ENCODE measurements around the gene ZNF823. TPM values are rescaled to one million over a fixed set of nuclear protein-coding genes. Genes with fewer than 3 reads are reported as not detected.

ZNF823 gene
- total and polyA plus RNA-seq, 2 of the 13 experiments (the other 11 are each of a cell fraction or from before 2014, with no cell fraction given), result 5.7 to 11.7 TPM

DNA sequence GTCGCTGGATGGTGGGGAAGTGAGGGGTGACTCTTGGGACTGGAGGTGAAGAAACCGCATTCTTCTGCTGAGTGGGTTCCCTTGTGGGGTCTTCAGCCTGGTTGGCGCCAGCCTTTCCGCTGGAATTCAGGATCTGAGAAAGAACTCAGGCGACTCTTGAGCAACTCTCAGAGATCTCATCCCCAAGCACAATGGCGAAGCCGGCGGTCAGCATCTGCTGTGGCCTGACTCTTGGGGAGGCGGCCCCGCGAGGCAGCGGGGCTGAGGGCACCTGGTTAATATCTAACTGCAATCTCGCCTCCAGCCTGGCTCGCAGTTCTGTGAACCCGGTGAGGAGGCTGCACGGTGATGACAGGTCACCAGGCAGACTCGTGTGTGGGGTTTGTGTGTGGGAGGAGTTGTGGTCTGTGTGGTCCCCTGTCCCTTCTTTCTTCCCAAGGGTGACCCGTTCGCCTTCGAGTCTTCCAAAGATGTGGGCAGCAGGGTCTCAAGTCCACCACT, 28.9 kb upstream of the ZNF823 start (continued):
- no peak for TF ChIP-seq ZNF616 (CRISPR knock-in tag; IDR thresholded peaks at IDR 0.05; ENCODE audit: low read depth)
- peak; percentile 49; the same call in 1 of the 2 replicates for TF ChIP-seq HDAC1 (CRISPR knock-in tag; IDR thresholded peaks at IDR 0.05)
- TF ChIP-seq NCOA1 (CRISPR knock-in tag; IDR thresholded peaks at IDR 0.05), result no peak
- TF ChIP-seq, protein P1, sequence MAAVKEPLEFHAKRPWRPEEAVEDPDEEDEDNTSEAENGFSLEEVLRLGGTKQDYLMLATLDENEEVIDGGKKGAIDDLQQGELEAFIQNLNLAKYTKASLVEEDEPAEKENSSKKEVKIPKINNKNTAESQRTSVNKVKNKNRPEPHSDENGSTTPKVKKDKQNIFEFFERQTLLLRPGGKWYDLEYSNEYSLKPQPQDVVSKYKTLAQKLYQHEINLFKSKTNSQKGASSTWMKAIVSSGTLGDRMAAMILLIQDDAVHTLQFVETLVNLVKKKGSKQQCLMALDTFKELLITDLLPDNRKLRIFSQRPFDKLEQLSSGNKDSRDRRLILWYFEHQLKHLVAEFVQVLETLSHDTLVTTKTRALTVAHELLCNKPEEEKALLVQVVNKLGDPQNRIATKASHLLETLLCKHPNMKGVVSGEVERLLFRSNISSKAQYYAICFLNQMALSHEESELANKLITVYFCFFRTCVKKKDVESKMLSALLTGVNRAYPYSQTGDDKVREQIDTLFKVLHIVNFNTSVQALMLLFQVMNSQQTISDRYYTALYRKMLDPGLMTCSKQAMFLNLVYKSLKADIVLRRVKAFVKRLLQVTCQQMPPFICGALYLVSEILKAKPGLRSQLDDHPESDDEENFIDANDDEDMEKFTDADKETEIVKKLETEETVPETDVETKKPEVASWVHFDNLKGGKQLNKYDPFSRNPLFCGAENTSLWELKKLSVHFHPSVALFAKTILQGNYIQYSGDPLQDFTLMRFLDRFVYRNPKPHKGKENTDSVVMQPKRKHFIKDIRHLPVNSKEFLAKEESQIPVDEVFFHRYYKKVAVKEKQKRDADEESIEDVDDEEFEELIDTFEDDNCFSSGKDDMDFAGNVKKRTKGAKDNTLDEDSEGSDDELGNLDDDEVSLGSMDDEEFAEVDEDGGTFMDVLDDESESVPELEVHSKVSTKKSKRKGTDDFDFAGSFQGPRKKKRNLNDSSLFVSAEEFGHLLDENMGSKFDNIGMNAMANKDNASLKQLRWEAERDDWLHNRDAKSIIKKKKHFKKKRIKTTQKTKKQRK (IDR thresholded peaks at IDR 0.05; ENCODE audit: low read length), result no peak
- TF ChIP-seq, protein P2, sequence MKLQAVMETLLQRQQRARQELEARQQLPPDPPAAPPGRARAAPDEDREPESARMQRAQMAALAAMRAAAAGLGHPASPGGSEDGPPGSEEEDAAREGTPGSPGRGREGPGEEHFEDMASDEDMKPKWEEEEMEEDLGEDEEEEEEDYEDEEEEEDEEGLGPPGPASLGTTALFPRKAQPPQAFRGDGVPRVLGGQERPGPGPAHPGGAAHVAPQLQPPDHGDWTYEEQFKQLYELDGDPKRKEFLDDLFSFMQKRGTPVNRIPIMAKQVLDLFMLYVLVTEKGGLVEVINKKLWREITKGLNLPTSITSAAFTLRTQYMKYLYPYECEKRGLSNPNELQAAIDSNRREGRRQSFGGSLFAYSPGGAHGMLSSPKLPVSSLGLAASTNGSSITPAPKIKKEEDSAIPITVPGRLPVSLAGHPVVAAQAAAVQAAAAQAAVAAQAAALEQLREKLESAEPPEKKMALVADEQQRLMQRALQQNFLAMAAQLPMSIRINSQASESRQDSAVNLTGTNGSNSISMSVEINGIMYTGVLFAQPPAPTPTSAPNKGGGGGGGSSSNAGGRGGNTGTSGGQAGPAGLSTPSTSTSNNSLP (IDR thresholded peaks at IDR 0.05; ENCODE audit: low read depth, low read length), result no peak
- TF ChIP-seq SPEN (CRISPR knock-in tag; IDR thresholded peaks at IDR 0.05; ENCODE audit: low read depth), result no peak; the same call in 1 of the 2 replicates
- TF ChIP-seq ZSCAN31 (CRISPR knock-in tag; IDR thresholded peaks at IDR 0.05; ENCODE audit: low read depth), result no peak; the same call in 1 of the 2 replicates
- TF ChIP-seq KLF12 (CRISPR knock-in tag; IDR thresholded peaks at IDR 0.05; ENCODE audit: borderline replicate concordance), result no peak
- TF ChIP-seq ZNF841 (CRISPR knock-in tag; IDR thresholded peaks at IDR 0.05; ENCODE audit: borderline replicate concordance), result no peak
- no peak for TF ChIP-seq MYNN (CRISPR knock-in tag; IDR thresholded peaks at IDR 0.05; ENCODE audit: low read depth)
- TF ChIP-seq, protein P3, sequence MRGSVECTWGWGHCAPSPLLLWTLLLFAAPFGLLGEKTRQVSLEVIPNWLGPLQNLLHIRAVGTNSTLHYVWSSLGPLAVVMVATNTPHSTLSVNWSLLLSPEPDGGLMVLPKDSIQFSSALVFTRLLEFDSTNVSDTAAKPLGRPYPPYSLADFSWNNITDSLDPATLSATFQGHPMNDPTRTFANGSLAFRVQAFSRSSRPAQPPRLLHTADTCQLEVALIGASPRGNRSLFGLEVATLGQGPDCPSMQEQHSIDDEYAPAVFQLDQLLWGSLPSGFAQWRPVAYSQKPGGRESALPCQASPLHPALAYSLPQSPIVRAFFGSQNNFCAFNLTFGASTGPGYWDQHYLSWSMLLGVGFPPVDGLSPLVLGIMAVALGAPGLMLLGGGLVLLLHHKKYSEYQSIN (CRISPR knock-in tag; IDR thresholded peaks at IDR 0.05; ENCODE audit: borderline replicate concordance), result no peak
- TF ChIP-seq, protein P4, sequence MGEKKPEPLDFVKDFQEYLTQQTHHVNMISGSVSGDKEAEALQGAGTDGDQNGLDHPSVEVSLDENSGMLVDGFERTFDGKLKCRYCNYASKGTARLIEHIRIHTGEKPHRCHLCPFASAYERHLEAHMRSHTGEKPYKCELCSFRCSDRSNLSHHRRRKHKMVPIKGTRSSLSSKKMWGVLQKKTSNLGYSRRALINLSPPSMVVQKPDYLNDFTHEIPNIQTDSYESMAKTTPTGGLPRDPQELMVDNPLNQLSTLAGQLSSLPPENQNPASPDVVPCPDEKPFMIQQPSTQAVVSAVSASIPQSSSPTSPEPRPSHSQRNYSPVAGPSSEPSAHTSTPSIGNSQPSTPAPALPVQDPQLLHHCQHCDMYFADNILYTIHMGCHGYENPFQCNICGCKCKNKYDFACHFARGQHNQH (CRISPR knock-in tag; IDR thresholded peaks at IDR 0.05), result peak; percentile 60; the same call in 1 of the 2 replicates
- no peak for TF ChIP-seq ELF1 (CRISPR knock-in tag; IDR thresholded peaks at IDR 0.05)
- 0 out of 2 replicates have a peak, but pooled peaks have one; percentile 29 for TF ChIP-seq ZMYM3 (CRISPR knock-in tag; IDR thresholded peaks at IDR 0.05)
- no peak for TF ChIP-seq SIX1 (CRISPR knock-in tag; IDR thresholded peaks at IDR 0.05; ENCODE audit: borderline replicate concordance)
- TF ChIP-seq DR1 (CRISPR knock-in tag; IDR thresholded peaks at IDR 0.05), result no peak
- no peak for TF ChIP-seq RAD51 (IDR thresholded peaks at IDR 0.05; ENCODE audit: borderline replicate concordance)
- TF ChIP-seq, protein P5, sequence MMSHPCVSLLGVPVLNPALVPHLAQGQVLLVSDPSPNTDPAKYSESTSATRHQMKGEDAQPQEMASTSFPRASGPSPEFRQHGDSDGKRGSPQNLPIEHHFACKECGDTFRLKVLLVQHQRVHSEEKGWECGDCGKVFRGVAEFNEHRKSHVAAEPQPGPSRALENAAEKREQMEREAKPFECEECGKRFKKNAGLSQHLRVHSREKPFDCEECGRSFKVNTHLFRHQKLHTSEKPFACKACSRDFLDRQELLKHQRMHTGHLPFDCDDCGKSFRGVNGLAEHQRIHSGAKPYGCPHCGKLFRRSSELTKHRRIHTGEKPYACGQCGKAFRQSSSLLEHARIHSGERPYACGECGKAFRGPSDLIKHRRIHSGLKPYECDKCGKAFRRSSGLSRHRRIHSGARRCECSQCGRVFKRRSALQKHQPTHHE (CRISPR knock-in tag; IDR thresholded peaks at IDR 0.05; ENCODE audit: borderline replicate concordance), result no peak
- TF ChIP-seq, protein P6, sequence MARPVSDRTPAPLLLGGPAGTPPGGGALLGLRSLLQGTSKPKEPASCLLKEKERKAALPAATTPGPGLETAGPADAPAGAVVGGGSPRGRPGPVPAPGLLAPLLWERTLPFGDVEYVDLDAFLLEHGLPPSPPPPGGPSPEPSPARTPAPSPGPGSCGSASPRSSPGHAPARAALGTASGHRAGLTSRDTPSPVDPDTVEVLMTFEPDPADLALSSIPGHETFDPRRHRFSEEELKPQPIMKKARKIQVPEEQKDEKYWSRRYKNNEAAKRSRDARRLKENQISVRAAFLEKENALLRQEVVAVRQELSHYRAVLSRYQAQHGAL (CRISPR knock-in tag; IDR thresholded peaks at IDR 0.05; ENCODE audit: not compliant biosample characterization), result no peak
- TF ChIP-seq HNRNPH1 (optimal IDR thresholded peaks at IDR 0.05; ENCODE audit: low read depth, low read length), result no peak
- TF ChIP-seq SMYD3 (CRISPR knock-in tag; IDR thresholded peaks at IDR 0.05), result no peak
